Brain microvascular endothelial cell (primary cell): Measurements from ENCODE around the gene CNRIP1.

Experiments used
- DNase-seq: peaks from one replicate; pipeline ENCODE4 v3.0.0-alpha.2; 2020
- H3K27ac ChIP-seq: fragments of 250-450 bp; sonication (Bioruptor Pico); 2 replicates; pipeline ENCODE4 v1.5.1; 2020; ENCODE audit warnings: mild to moderate bottlenecking, moderate library complexity
- H3K27me3 ChIP-seq: fragments of 250-450 bp; sonication (Bioruptor Pico); replicated peaks from 2 replicates; pipeline ENCODE4 v1.5.1; 2020; ENCODE audit warnings: mild to moderate bottlenecking
- H3K36me3 ChIP-seq: fragments of 250-450 bp; sonication (Bioruptor Pico); replicated peaks from 2 replicates; pipeline ENCODE4 v1.5.1; 2020; ENCODE audit warnings: mild to moderate bottlenecking
- H3K4me3 ChIP-seq: 2 replicates; pipeline ENCODE4 v1.5.1; 2011; ENCODE audit warnings: low read depth, mild to moderate bottlenecking, control low read depth, low read length, moderate library complexity
- in situ Hi-C: cut with HindIII; loops from 2 replicates; pipeline ENCODE4 v1.10.0; 2017; ENCODE audit warnings: low sequenced_read_pairs, low pct_ligation_motif_present
- TF ChIP-seq, protein P1 (sequence below): IDR thresholded peaks from 2 replicates; pipeline ENCODE4 v1.5.1; 2011; ENCODE audit warnings: low read depth, mild to moderate bottlenecking, moderate library complexity, low read length, control low read depth, inconsistent platforms; ENCODE audit errors: missing control alignments

Gene CNRIP1

GRCh38 chr2:68283419-68283812 lies 36.3 kb downstream of the CNRIP1 start:
- H3K27ac ChIP-seq: no peak overlapping the region
- no peak for DNase-seq
- TF ChIP-seq, protein P1, sequence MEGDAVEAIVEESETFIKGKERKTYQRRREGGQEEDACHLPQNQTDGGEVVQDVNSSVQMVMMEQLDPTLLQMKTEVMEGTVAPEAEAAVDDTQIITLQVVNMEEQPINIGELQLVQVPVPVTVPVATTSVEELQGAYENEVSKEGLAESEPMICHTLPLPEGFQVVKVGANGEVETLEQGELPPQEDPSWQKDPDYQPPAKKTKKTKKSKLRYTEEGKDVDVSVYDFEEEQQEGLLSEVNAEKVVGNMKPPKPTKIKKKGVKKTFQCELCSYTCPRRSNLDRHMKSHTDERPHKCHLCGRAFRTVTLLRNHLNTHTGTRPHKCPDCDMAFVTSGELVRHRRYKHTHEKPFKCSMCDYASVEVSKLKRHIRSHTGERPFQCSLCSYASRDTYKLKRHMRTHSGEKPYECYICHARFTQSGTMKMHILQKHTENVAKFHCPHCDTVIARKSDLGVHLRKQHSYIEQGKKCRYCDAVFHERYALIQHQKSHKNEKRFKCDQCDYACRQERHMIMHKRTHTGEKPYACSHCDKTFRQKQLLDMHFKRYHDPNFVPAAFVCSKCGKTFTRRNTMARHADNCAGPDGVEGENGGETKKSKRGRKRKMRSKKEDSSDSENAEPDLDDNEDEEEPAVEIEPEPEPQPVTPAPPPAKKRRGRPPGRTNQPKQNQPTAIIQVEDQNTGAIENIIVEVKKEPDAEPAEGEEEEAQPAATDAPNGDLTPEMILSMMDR: no peak
- no peaks in the 10 kb centered on the region for H3K36me3 ChIP-seq
- in situ Hi-C loops: no loop called here
- no peaks in the 10 kb centered on the region for H3K27me3 ChIP-seq
- no peak overlapping the region for H3K4me3 ChIP-seq

DNA sequence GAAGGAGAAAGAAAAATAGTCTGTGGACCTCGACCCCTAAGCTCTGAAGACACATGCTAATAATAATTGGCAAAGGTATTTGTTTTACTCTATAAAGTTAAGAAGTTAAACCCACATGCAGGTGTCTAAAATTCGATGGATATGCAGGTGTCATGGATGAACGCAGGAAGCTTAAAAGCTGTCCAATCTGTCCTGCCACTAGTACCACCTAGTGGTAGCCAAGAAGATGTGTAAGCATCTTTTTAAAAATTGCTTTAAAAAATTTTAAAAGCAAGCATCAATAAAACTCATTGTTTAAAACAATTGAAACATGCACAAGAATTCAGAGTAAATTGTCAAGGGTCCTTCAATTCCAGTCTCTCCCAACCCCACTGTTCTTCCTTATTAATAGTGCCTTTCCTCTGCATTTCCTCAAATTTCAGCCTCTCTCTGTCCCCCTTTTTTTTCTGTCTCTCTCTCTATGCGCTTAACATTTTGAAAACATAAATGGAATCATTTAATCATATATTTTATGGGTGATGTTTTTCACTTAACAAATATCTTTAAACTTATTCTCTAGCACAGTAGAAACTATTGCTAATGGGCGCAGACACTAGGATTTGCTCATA lies 36.8 kb downstream of the CNRIP1 start:
- Histone ChIP-seq H3K4me3 (no peak overlapping the region), H3K27me3 (no peaks in the 10 kb centered on the region), H3K27ac (no peak overlapping the region), H3K36me3 (no peaks in the 10 kb centered on the region)
- DNase-seq: peak; percentile 7
- in situ Hi-C loops: no loop called here
- TF ChIP-seq, protein P1: peak; percentile 73

- no peak overlapping the region for H3K27ac ChIP-seq
- no peak for DNase-seq
- in situ Hi-C loops: no loop called here
Measured at GRCh38 chr2:68280796-68281195, 39.0 kb downstream of the CNRIP1 start.

GRCh38 chr2:68280348-68280747 lies 39.4 kb downstream of the CNRIP1 start:
- no peaks in the 10 kb centered on the region for H3K27me3 ChIP-seq
- DNase-seq: no peak
- H3K27ac ChIP-seq: no peak overlapping the region
- in situ Hi-C loops: no loop called here
- TF ChIP-seq, protein P1: no peak
- H3K4me3 ChIP-seq: no peak overlapping the region
- H3K36me3 ChIP-seq: no peaks in the 10 kb centered on the region

More at GRCh38 chr2:68280796-68281195, 39.0 kb downstream of the CNRIP1 start:
- TF ChIP-seq, protein P1: no peak
- Histone ChIP-seq H3K36me3 (no peaks in the 10 kb centered on the region), H3K27me3 (no peaks in the 10 kb centered on the region), H3K4me3 (no peak overlapping the region)

- H3K27me3 ChIP-seq: no peaks in the 10 kb centered on the region
- no peak for DNase-seq
- in situ Hi-C loops: no loop called here
- no peak overlapping the region for H3K27ac ChIP-seq
- H3K36me3 ChIP-seq: no peaks in the 10 kb centered on the region
- no peak overlapping the region for H3K4me3 ChIP-seq
- TF ChIP-seq, protein P1: no peak
Measured at GRCh38 chr2:68279691-68280090, 40.1 kb downstream of the CNRIP1 start.

GRCh38 chr2:68278169-68278568 lies 41.6 kb downstream of the CNRIP1 start:
- TF ChIP-seq, protein P1: no peak
- no peak overlapping the region for H3K4me3 ChIP-seq
- in situ Hi-C loops: no loop called here

More at GRCh38 chr2:68278169-68278568, 41.6 kb downstream of the CNRIP1 start:
- H3K27me3 ChIP-seq: no peaks in the 10 kb centered on the region
- H3K27ac ChIP-seq: no peak overlapping the region
- DNase-seq: no peak
- H3K36me3 ChIP-seq: no peaks in the 10 kb centered on the region
